Activated naive CD4-positive, alpha-beta T cell treated with anti-CD3 and anti-CD28 coated beads, Interleukin-2, amount 50 U/mL, for 24 hours (primary cell): ENCODE results near the gene MCC.
A peak's percentile ranks its signal among the peaks of the same experiment; 100 is the strongest.

Experiments used
- H3K27ac Mint-ChIP-seq: one replicate; pipeline ENCODE4 v1.8.0; 2021; ENCODE audit warnings: mild to moderate bottlenecking, mixed read lengths
- H3K27me3 Mint-ChIP-seq: one replicate; pipeline ENCODE4 v1.8.0; 2021; ENCODE audit warnings: mixed read lengths
- H3K36me3 Mint-ChIP-seq: one replicate; pipeline ENCODE4 v1.8.0; 2021; ENCODE audit warnings: mixed read lengths
- H3K4me1 Mint-ChIP-seq: one replicate; pipeline ENCODE4 v1.8.0; 2021; ENCODE audit warnings: mixed read lengths
- H3K4me3 Mint-ChIP-seq: one replicate; pipeline ENCODE4 v1.8.0; 2021; ENCODE audit warnings: mild to moderate bottlenecking, mixed read lengths
- H3K9me3 Mint-ChIP-seq: one replicate; pipeline ENCODE4 v1.8.0; 2021; ENCODE audit warnings: mixed read lengths

The MCC gene

DNA sequence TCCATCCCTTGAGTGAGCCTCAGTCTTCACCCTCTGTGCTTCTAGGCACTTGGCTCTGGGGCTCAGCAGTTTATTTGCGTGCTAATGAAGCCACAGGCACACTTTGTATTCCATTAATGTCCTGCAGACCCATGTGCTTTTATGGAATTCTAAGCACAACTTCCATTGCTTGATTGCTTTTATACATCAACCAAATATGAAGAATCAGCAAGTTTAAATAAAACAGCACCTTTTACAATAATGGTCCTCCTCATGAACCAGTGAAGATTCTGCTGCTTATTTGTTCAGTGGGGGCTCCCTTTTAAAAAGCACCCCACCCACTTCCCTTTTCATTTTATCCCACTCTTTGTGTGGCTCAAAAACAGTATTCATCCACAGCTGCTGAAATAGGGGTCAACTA is 451.4 kb downstream of the MCC start:
- Mint-ChIP-seq H3K9me3 (no peaks in the 10 kb centered on the region), H3K36me3 (no peaks in the 10 kb centered on the region)

DNA sequence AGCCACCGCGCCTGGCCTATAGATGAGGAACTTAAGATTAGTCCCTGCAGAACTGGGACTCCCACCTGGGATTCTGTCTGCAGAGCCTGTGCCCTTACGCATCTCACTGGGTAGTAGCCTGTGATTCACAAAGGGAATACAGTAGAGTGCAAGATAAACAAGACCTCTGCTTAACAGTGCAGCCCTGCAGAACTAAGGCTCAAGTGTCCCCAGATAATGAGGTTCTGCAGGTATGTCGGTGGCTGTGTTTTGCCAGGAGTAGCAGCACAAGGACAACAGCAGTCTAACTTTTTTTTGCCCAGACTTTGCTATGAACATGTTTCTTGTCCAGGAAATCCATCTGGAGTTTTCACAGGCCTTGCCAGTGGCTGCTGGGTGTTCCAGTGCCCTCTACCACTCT is 451.9 kb downstream of the MCC start:
- Mint-ChIP-seq H3K27me3 (no peaks in the 10 kb centered on the region), H3K4me3 (no peak overlapping the region), H3K4me1 (peaks cover 2% of the 10 kb centered on the region), H3K27ac (no peak overlapping the region), H3K9me3 (no peaks in the 10 kb centered on the region), H3K36me3 (no peaks in the 10 kb centered on the region)

More for the DNA sequence above, 451.4 kb downstream of the MCC start:
- Mint-ChIP-seq H3K4me1 (peaks cover 3% of the 10 kb centered on the region), H3K27me3 (no peaks in the 10 kb centered on the region), H3K4me3 (no peak overlapping the region), H3K27ac (no peak overlapping the region)

DNA sequence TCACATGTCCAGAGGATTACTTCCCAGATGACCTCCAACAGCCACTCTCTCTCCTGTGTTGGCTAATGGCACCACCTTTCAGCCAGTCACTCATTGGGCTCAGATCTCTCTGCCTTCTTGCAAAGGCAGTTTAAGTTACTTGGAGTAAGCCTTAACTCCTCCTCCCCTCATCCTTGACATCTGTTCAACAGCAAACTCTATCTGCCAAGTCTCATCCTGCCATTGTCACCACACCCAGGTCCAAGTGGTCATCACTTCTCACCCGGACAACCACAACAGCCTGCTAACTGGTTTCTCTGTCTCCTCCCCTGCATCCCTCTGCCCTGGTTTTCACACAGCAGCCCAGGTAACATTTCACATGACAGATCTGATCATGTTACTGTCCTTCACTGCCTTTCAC is 453.2 kb downstream of the MCC start:
- H3K4me3 Mint-ChIP-seq: no peak overlapping the region
- H3K27ac Mint-ChIP-seq: no peak overlapping the region
- no peaks in the 10 kb centered on the region for H3K4me1 Mint-ChIP-seq
- H3K9me3 Mint-ChIP-seq: no peaks in the 10 kb centered on the region
- no peaks in the 10 kb centered on the region for H3K27me3 Mint-ChIP-seq
- H3K36me3 Mint-ChIP-seq: peaks cover 2% of the 10 kb centered on the region

DNA sequence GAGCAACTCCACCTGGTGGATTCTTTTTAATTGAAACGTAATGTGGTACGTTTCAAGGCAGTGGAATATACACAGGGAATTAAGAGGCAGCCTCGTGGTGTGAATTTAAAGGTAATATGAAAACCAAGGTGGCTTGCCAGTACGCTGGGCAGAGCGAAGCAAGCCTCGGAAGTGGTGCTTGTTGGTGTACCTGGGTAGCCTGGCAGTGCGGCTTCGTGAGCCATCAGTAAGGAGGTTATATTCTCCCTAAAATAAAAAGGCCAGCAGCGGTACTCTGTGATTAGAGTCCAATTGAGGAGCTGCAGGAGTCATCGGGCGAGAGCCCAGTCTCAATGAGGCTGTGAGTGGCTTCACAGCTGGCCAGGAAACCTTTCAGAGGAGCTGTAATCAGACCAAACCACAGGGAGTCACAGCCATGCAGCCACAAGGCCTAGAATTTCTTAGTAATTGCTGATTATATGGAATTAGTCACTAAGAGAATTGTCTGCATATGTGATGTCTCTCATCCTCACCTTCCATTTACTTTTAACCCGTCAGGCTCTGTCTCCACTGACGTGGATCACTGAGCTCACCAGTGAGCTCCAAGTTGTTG is 454.0 kb downstream of the MCC start:
- H3K9me3 Mint-ChIP-seq: no peaks in the 10 kb centered on the region
- no peak overlapping the region for H3K4me3 Mint-ChIP-seq
- peaks cover 3% of the 10 kb centered on the region for H3K36me3 Mint-ChIP-seq
- no peak overlapping the region for H3K27ac Mint-ChIP-seq
- no peaks in the 10 kb centered on the region for H3K27me3 Mint-ChIP-seq
- no peaks in the 10 kb centered on the region for H3K4me1 Mint-ChIP-seq

DNA sequence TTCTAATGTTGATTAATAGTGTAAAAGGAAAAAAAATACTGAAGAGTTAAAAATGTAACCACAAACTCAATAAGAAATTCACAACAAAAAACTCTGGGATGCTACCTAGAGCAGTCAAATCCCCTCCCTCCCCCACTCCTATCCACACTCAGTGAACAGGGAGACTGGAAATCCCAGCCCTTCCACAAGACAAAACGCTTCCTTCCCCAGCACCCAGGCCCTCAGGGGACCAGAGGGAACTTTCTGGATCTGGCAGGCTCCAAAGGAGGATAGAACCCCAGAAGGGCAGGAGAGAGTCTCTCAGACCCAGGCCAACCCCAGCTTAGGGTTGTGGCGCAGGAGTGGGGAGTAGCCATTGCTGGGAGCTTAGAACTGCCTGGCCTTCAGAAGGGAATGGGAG is 456.7 kb downstream of the MCC start:
- Mint-ChIP-seq H3K27ac (no peak overlapping the region), H3K4me1 (no peaks in the 10 kb centered on the region), H3K4me3 (no peak overlapping the region), H3K9me3 (no peaks in the 10 kb centered on the region), H3K27me3 (no peaks in the 10 kb centered on the region), H3K36me3 (peaks cover 7% of the 10 kb centered on the region)

DNA sequence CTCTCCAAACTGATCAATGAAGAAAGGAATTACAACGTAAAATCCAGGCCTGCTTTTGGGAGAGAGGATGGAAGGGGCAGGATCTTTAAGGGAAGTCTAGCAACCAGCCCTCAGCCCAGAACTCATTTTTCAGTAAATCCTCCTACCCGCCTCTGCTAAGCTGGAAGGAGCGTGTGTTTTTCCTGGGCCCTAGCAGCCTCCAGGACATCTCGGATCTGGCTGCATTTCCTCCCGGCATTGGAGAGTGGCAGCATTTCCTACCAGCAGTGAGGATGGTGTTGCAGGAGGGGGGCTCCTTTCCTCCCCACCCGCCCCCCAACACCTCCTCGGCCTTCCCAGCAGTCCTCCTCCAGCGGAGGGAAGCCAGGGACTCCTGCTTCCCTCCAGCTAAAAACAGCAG is 457.1 kb downstream of the MCC start:
- Mint-ChIP-seq H3K27ac (peak overlapping the region; percentile 38), H3K4me3 (no peak overlapping the region), H3K36me3 (peaks cover 7% of the 10 kb centered on the region), H3K9me3 (no peaks in the 10 kb centered on the region), H3K27me3 (no peaks in the 10 kb centered on the region), H3K4me1 (no peaks in the 10 kb centered on the region)

DNA sequence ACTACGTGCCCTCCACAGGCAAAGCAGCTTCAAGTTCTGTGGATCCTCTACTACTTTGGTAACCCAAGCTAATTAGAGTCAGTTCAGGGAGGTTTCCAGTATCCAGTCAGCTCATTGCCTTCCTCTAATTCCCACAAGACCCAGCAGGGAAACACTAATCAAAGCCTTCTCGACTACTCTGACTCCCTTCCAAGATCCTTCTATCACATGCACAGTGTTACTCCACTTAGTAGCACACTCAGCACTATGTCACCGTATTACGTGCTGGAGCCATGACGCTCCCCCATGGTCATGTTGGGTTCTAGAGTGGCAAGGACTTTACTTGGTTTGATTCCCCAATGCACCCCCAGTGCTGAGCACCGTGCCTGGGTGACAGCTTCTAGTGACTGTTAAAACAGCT is 458.6 kb downstream of the MCC start:
- Mint-ChIP-seq H3K27ac (no peak overlapping the region), H3K4me1 (no peaks in the 10 kb centered on the region)

DNA sequence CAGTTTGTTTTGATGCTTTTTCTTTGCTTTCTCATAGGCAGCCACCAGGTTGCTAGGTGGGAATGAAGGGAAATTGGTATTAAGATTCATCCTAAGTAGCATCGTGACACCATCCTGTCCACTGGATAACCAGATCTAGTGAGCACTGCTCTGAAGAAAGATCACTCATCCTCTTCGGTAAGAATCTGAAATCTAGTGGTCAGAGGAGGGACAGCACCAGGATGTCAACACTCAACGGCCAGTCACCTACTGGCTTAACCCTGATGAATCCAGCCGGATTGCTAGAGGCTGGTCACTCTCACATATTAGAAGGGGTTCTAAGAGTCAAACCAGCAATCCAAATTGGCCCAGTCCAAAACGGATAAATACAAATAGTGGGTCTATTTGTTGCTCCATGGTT is 460.8 kb downstream of the MCC start:
- Mint-ChIP-seq H3K4me3 (no peak overlapping the region), H3K27me3 (no peaks in the 10 kb centered on the region), H3K27ac (no peak overlapping the region), H3K9me3 (no peaks in the 10 kb centered on the region), H3K4me1 (peaks cover 20% of the 10 kb centered on the region), H3K36me3 (peaks cover 9% of the 10 kb centered on the region)

More for the DNA sequence above, 458.6 kb downstream of the MCC start:
- Mint-ChIP-seq H3K27me3 (no peaks in the 10 kb centered on the region), H3K4me3 (no peak overlapping the region), H3K9me3 (no peaks in the 10 kb centered on the region), H3K36me3 (peaks cover 9% of the 10 kb centered on the region)

DNA sequence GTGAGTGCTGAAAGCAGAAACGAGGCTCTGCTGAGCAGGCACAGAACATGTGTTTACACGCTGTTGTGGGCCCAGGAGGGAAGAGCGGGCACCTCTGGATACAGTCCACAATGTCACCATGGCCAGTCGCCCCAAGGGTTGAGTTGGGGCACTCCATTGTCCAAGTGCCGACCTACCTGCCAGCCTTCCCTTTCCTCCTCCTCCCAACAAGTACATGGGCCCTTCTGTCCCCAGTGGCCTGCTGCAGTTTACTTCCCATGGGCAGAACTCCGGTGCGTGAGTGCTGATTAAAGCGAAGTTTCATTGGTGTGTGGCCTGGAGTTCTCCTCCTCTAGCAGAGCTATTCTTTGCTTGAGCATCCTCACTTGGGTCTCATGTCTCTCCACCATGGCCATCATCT is 461.2 kb downstream of the MCC start:
- Mint-ChIP-seq H3K4me3 (no peak overlapping the region), H3K4me1 (peaks cover 24% of the 10 kb centered on the region), H3K9me3 (no peaks in the 10 kb centered on the region), H3K27me3 (no peaks in the 10 kb centered on the region), H3K36me3 (peaks cover 9% of the 10 kb centered on the region), H3K27ac (no peak overlapping the region)

DNA sequence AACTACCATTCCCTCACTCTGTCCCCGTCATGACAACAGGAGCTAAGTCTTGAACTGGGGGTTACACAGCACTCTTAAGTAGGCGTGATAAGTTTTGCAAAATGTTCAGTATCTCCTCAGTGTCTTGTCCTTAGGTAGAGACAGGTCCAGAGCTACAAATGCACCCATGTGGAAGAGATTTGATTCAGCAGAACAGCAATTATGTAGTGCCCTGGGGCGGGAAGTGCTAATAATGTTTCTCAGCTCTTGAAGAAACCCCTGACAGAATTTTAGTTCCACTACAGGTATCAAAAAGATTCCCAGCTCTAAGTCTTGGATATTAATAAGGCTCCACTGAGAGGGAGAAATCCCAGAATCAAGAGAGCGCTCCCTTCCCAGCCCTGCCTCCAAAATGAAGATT is 462.0 kb downstream of the MCC start:
- Mint-ChIP-seq H3K9me3 (no peaks in the 10 kb centered on the region), H3K36me3 (peaks cover 9% of the 10 kb centered on the region), H3K27ac (peak overlapping the region; percentile 12), H3K4me3 (no peak overlapping the region), H3K27me3 (no peaks in the 10 kb centered on the region), H3K4me1 (peaks cover 33% of the 10 kb centered on the region)

DNA sequence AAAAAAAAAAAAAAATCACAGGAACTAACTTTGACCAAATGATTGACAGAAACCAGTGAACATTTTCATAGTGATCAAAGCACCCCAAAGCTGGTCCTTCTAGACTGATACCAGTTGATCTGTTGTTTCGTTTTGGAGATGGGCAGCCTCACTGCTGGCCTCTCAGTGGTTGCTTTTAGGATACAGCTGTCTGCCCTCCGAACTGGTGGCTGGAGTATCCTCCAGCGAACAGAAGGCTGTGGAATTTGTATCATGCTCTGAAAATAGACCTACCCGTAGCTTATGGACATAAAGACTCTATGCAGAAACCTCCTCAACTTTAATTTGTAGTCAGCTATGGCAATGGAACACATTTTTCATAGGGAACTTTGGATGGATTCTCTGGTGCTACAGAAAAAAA is 462.7 kb downstream of the MCC start:
- H3K27me3 Mint-ChIP-seq: no peaks in the 10 kb centered on the region
- no peaks in the 10 kb centered on the region for H3K9me3 Mint-ChIP-seq
- peaks cover 7% of the 10 kb centered on the region for H3K36me3 Mint-ChIP-seq
- peaks cover 37% of the 10 kb centered on the region for H3K4me1 Mint-ChIP-seq
- H3K4me3 Mint-ChIP-seq: no peak overlapping the region
- no peak overlapping the region for H3K27ac Mint-ChIP-seq

DNA sequence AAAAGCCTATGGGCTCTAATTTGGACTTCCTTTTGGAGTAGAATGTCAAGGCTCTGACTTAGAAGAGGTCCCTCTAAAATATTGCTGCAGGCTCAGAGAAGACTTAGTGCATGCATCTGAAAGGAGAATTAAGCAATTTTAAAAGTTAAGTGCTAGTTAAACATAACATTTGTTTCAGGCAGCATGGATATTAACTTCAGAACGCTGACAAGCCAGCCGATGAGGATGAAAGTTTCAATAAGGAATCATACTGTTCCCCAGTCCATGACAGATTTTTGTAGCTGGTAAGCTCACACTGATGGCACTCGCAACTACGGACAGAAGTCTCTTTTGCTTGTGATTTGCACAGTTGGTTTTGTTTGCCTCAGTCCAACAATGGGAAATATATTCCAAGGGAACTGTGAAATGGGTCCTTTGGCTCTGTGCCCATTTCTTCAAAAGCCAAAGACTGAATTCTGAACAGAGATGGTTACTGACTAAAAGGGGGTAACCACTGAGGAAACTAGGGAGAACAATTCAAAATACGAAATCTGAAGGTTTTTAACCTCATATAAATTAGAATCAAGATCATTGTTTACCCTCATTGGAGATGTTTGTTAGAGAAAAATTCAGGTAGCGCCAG is 464.1 kb downstream of the MCC start:
- Mint-ChIP-seq H3K27ac (peak overlapping the region; percentile 62), H3K27me3 (no peaks in the 10 kb centered on the region), H3K36me3 (peaks cover 5% of the 10 kb centered on the region), H3K4me3 (no peak overlapping the region), H3K9me3 (no peaks in the 10 kb centered on the region), H3K4me1 (peaks cover 51% of the 10 kb centered on the region)

DNA sequence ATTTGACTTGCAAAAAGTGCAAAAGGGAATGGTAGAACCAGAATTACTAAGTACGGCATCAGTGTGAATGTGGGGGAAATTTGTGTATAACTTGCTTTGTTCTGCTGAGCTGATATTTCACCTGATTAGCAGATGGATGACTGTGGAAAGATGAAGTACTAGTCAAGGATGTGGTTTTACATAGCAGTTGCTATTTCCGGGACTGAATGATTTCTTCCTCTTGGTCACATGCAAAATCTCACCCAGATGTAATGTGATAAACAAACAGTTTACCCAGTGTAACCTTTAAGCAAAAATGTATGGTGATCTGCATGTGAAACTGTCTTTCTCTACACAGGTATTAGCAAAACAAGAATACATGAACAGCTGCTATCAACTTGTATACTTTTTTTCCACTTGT is 465.6 kb downstream of the MCC start:
- Mint-ChIP-seq H3K4me3 (peak overlapping the region; percentile 69), H3K27me3 (no peaks in the 10 kb centered on the region), H3K9me3 (no peaks in the 10 kb centered on the region), H3K36me3 (peaks cover 5% of the 10 kb centered on the region), H3K27ac (peak overlapping the region; percentile 86), H3K4me1 (peaks cover 66% of the 10 kb centered on the region)

DNA sequence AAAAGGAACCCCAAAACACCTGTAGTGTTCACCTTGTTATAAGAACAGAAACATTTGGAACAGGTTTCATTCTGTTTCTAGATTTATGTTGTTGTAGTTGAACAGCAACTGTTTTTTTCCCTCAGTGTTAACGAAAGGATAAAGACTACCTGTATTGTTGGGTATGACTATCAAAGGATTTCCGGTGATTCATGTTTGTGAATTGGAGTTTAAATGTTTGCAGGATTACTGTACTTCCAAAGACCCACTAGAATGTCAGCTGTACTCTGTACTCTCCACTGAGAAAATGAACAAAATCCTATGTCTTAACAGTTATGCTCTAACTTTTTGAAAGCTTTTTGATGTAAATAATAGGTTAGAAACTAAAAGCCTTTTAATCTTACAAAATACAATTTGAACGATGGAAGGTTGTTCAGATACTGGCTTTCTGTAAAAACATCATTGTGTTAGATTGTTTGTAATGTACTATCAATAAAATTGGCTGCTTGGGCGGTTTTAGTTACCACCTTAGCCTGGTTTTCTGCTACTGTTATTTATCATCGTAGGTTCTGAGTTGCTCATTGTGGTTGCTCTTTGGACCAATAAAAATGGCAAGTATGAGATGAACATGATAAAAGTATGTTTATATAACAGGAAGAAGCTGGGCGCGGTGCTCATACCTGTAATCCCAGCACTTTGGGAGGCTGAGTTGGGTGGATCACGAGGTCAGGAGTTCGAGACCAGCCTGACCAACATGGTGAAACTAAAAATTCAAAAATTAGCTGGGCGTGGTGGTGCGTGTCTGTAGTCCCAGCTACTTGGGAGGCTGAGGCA is 467.6 kb downstream of the MCC start:
- H3K27me3 Mint-ChIP-seq: no peaks in the 10 kb centered on the region
- peak overlapping the region; percentile 1 for H3K4me3 Mint-ChIP-seq
- H3K27ac Mint-ChIP-seq: peak overlapping the region; percentile 85
- H3K4me1 Mint-ChIP-seq: peaks cover 78% of the 10 kb centered on the region
- H3K9me3 Mint-ChIP-seq: no peaks in the 10 kb centered on the region
- peaks cover 4% of the 10 kb centered on the region for H3K36me3 Mint-ChIP-seq

DNA sequence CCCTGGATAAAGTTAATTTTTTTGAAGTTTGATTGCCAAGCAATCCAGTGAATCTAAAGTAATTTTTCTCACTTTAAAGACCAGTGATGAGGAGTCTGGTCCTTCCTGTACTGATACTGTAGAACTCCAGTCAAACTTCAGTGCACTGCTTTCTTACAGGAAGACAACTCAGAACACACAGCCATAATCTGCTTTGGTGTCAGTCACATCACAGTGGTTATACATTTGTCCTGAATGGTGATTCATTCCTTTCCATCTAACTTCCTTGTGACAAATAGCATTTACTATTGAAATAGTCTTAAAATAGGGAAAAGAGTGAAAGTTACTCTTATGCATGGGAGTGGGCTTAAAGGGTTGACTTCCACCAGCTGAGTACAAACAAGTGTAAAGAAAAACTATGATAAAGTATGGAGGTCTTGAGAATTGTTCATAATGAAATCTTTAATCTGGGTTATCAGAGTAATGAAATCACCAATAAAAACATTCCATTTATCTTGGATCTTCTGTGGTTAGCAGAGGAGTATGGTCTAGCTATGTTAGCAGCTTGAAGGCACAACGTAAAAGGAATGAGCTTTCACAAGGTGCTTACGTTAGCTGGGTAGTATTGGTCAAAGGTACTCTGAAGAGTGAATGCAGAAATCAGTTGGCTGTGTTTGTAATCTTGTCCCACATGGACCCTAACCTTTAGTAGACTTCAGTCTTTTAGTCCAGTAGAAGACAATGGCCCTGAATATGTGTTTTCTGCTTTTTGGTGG is 470.2 kb downstream of the MCC start:
- Mint-ChIP-seq H3K9me3 (no peaks in the 10 kb centered on the region), H3K4me1 (peaks cover 77% of the 10 kb centered on the region), H3K4me3 (no peak overlapping the region), H3K27ac (no peak overlapping the region), H3K36me3 (peaks cover 4% of the 10 kb centered on the region), H3K27me3 (no peaks in the 10 kb centered on the region)

DNA sequence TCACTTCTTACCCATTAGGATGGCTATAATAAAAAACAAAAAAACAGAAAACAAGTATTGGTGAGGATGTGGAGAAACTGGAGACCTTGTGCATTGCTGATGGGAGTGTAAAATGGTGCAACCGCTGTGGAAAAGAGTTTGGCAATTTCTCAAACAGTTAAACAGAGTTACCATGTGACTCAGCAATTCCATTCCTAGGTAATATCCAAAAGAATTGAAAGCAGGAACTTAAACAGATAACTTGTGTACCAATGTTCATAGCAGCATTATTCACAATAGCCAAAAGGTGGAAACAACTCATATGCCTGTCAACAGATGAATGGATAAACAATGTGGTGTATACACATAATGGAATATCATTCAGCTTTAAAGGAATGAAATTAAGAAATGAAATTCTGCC is 482.8 kb downstream of the MCC start:
- Mint-ChIP-seq H3K4me1 (peaks cover 11% of the 10 kb centered on the region), H3K9me3 (no peaks in the 10 kb centered on the region), H3K27ac (no peak overlapping the region), H3K36me3 (peaks cover 24% of the 10 kb centered on the region), H3K27me3 (no peaks in the 10 kb centered on the region), H3K4me3 (no peak overlapping the region)
